Adrenal gland (tissue), 12 donors: ENCODE measurements around the gene TRRAP. TPM values are rescaled to one million over a fixed set of nuclear protein-coding genes. Genes with fewer than 3 reads are reported as not detected.

Experiments used
- DNase-seq, 7 donors: peaks; one replicate each; pipeline ENCODE4 v3.0.0-alpha.2; 2019 to 2020
- H3K27ac ChIP-seq, 5 donors: fragments of 200-600 bp; sonication (generic) in 4 of 5; 1 replicate in 3 of 5; 2 replicates in 2 of 5; pipeline versions ENCODE4 v1.5.1 to v1.8.0; 2016 to 2020; ENCODE audit warnings: mild to moderate bottlenecking in 1 of 5
- H3K27me3 ChIP-seq: fragments of 200-600 bp; 2 replicates; pipeline ENCODE4 v1.8.0; 2021
- H3K36me3 ChIP-seq, 2 donors: fragments of 200-600 bp; replicated peaks in 1 of 2; 1 replicate in 1 of 2; 2 replicates in 1 of 2; pipeline versions ENCODE4 v1.5.1 to v1.8.0; 2018 to 2022
- H3K4me1 ChIP-seq, 2 donors: fragments of 200-600 bp; replicated peaks in 1 of 2; 1 replicate in 1 of 2; 2 replicates in 1 of 2; pipeline versions ENCODE4 v1.5.1 to v1.8.0; 2018 to 2021
- H3K4me3 ChIP-seq, 4 donors: fragments of 200-600 bp; sonication (generic) in 3 of 4; one replicate each; pipeline ENCODE4 v1.5.1; 2016 to 2018
- H3K9me3 ChIP-seq, 3 donors: fragments of 200-600 bp; sonication (generic) in 1 of 3; replicated peaks in 1 of 3; 1 replicate in 2 of 3; 2 replicates in 1 of 3; pipeline versions ENCODE4 v1.5.1 to v1.8.0; 2016 to 2021
- POLR2A ChIP-seq, 2 donors: fragments of 450-650 bp; IDR thresholded peaks; one replicate each; pipeline ENCODE4 v1.6.1; 2017; ENCODE audit warnings: antibody characterized with exemption in 2 of 2, mild to moderate bottlenecking in 2 of 2, moderate library complexity in 1 of 2
- WGBS, 4 donors: extraction: QIAGEN DNeasy Blood & Tissue Kit in 2 of 4; methylation state at CpG; one replicate each; pipeline versions ENCODE4 v1.1.5 to v1.1.7; 2013 to 2017; 5-methylcytosine and 5-hydroxymethylcytosine counted together
- intact Hi-C, 2 donors: fragments of 100-400 bp; cut with DNase I; formaldehyde crosslinking; loops; one replicate each; pipeline versions ENCODE4 v1.14.1 to v1.15.0; 2022 to 2023
- polyA plus RNA-seq, 3 donors: library from polyadenylated mRNA; stranded (reverse); fragments of 200-250 nt in 2 of 3; fragments of 350-450 nt in 1 of 3; fragmentation: Illumina TruSeq in 1 of 3; extraction: RNeasy Lipid Tissue Mini Kit (QIAGEN cat#74804) in 1 of 3; gene quantifications; one replicate each; pipeline ENCODE4 v1.2.3, GENCODE V29; 2013 to 2014
- total RNA-seq, 9 donors: library from RNA; depleted of rRNA in 4 of 9; stranded (reverse); fragments of >200 nt in 4 of 9; fragments of 120-200 nt in 1 of 9; fragmentation: NEBNext Ultra II Directional in 1 of 9; extraction: Animal tissue kit (Norgen Biotek cat#: 25700) in 1 of 9; gene quantifications; one replicate each; pipeline versions ENCODE4 v1.1.0 to v1.2.4, GENCODE V29; 2013 to 2023
- TF ChIP-seq, protein P1 (sequence below), 6 experiments: fragments of 450-650 bp in 4 of 6; fragments of 200-600 bp in 2 of 6; sonication (generic) in 1 of 6; IDR thresholded peaks; 1 replicate in 5 of 6; 2 replicates in 1 of 6; pipeline versions ENCODE4 v1.5.1 to v1.8.0; 2016 to 2021; ENCODE audit warnings: antibody characterized with exemption in 6 of 6, mild to moderate bottlenecking in 2 of 6, moderate library complexity in 1 of 6
- donor health status: healthy with polysubstance abuse.
- donor health status: Bipolar disorder and iron deficiency.
- donor health status: DM: yes; HTN: yes; CAD: no.
- donor health status: DM: no; HTN: no; CAD: no.
- donor health status: DM: no; HTN: no; CAD: no.
- donor health status: DM: yes; HTN: yes; CAD: no.

Gene TRRAP
- total and polyA plus RNA-seq, 12 donors = 11.8 to 43.0 (median 30.9) TPM

GRCh38 chr7:98995523-98996149, 117.3 kb downstream of the TRRAP start:
- H3K27ac ChIP-seq = no peak overlapping the region
- no peaks in the 10 kb centered on the region for H3K27me3 ChIP-seq
- DNase-seq = peak in 1 of 7 donors; percentile 28
- H3K4me3 ChIP-seq = no peak overlapping the region
- H3K9me3 ChIP-seq = no peaks in the 10 kb centered on the region
- H3K36me3 ChIP-seq = peaks cover 0 to 82% of the 10 kb centered on the region in 2 donors
- no peaks in the 10 kb centered on the region for H3K4me1 ChIP-seq
- intact Hi-C loops = no loop called here
- TF ChIP-seq POLR2A (IDR thresholded peaks at IDR 0.05) = no peak
- TF ChIP-seq, protein P1, sequence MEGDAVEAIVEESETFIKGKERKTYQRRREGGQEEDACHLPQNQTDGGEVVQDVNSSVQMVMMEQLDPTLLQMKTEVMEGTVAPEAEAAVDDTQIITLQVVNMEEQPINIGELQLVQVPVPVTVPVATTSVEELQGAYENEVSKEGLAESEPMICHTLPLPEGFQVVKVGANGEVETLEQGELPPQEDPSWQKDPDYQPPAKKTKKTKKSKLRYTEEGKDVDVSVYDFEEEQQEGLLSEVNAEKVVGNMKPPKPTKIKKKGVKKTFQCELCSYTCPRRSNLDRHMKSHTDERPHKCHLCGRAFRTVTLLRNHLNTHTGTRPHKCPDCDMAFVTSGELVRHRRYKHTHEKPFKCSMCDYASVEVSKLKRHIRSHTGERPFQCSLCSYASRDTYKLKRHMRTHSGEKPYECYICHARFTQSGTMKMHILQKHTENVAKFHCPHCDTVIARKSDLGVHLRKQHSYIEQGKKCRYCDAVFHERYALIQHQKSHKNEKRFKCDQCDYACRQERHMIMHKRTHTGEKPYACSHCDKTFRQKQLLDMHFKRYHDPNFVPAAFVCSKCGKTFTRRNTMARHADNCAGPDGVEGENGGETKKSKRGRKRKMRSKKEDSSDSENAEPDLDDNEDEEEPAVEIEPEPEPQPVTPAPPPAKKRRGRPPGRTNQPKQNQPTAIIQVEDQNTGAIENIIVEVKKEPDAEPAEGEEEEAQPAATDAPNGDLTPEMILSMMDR (IDR thresholded peaks at IDR 0.05) = no peak
- WGBS, 4 donors = 92 to 96% (median 96%) methylated on average over 16 of the region's 16 CpGs

- intact Hi-C loops = no loop called here
- WGBS, 4 donors = 90 to 94% (median 91%) methylated on average over 15 of the region's 15 CpGs
- no peak overlapping the region for H3K27ac ChIP-seq
- H3K9me3 ChIP-seq = no peaks in the 10 kb centered on the region
- peaks cover 0 to 82% of the 10 kb centered on the region in 2 donors for H3K36me3 ChIP-seq
- no peak overlapping the region for H3K4me3 ChIP-seq
- no peaks in the 10 kb centered on the region for H3K27me3 ChIP-seq
- DNase-seq = peak in 1 of 7 donors; percentile 48
- no peak for TF ChIP-seq POLR2A (IDR thresholded peaks at IDR 0.05)
- TF ChIP-seq, protein P1 (IDR thresholded peaks at IDR 0.05) = no peak
- H3K4me1 ChIP-seq = no peaks in the 10 kb centered on the region
These were observed 117.8 kb downstream of the TRRAP start for GRCh38 chr7:98996150-98996552.

- intact Hi-C loops = no loop called here
- Histone ChIP-seq H3K36me3 (peaks cover 0 to 66% of the 10 kb centered on the region in 2 donors), H3K4me1 (no peaks in the 10 kb centered on the region), H3K4me3 (no peak overlapping the region), H3K27ac (no peak overlapping the region), H3K27me3 (no peaks in the 10 kb centered on the region), H3K9me3 (no peaks in the 10 kb centered on the region)
- DNase-seq = no peak
- WGBS, 4 donors = 79 to 94% (median 85%) methylated on average over 3 of the region's 3 CpGs
- TF ChIP-seq POLR2A (IDR thresholded peaks at IDR 0.05) = no peak
- TF ChIP-seq, protein P1 (IDR thresholded peaks at IDR 0.05) = no peak
These were observed 119.5 kb downstream of the TRRAP start for GRCh38 chr7:98997846-98998245.

DNA sequence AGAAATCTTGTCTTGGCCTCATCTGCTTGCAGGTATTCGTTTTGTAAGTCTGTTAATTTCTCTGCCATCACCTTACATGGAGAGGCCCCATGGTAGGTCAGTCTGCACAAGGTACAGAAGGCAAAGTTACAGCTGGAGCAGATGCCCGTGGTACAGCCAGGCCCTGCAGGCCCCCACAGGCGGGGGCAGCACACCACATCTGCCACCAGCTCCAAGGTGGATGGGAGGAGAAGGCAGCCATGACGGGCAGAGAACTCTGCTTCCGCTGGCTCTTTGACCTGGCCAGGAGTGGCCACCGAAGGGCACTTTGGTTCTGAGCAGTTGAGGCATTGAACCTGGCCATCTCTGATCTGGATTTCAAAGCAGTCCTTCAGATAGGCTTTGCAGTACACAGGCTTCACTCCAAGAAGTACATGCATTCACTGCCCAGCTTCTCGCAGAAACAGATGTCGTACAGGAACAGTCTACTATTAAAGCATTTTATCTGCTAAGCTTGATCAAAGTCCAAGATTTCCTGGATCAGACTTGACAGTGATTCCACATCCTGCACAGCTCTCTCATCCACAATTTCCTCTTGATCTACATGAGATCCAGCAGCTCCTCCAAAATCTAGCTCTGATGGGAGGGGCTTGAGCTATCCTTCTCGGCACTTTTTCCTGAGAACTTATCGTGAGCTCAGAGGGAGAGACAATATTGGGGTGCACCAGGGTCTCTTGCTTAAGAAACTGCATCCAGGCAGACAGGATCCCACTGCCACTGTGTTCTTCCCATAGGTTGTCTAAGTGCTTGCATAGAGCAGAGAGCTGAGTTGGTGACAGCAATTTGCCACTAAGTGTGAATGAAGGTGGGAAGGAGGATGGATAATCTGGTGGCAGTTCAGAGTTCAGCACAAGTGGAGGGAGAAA, 120.7 kb downstream of the TRRAP start:
- H3K27me3 ChIP-seq = no peaks in the 10 kb centered on the region
- H3K9me3 ChIP-seq = no peaks in the 10 kb centered on the region
- TF ChIP-seq, protein P1 (IDR thresholded peaks at IDR 0.05) = no peak
- no peak for TF ChIP-seq POLR2A (IDR thresholded peaks at IDR 0.05)
- no peak overlapping the region for H3K4me3 ChIP-seq
- no peaks in the 10 kb centered on the region for H3K4me1 ChIP-seq
- intact Hi-C loops = no loop called here
- peaks cover 0 to 57% of the 10 kb centered on the region in 2 donors for H3K36me3 ChIP-seq
- peak in 1 of 7 donors; percentile 34 for DNase-seq
- H3K27ac ChIP-seq = no peak overlapping the region
- WGBS, 4 donors = 84 to 92% (median 88%) methylated on average over 6 to 10 of the region's 10 CpGs
